ENCODE data around the gene ACP1.

ACP1 gene

DNA sequence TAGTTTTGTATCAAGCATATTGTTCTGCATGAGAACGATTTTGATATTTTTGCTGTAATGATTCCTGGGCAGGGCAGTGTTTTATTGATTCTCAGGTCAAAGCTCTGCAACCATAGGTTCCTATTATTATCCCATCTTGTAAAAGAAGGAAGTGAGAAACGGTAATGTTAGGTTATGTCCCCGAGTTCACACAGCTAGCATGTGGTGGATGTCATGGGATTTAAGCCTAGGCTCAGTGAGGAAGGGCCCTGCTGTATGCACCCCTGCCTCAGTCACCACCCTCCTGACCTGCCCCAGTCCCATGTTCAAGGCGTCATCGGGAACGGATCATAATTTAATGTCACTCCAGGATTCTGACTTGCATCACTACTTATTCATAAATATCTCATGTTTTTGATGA is 10.7 kb downstream of the ACP1 start:
- Histone ChIP-seq H3K36me3 (ENCODE audit: control insufficient read depth, insufficient read depth, low read length) (peaks cover 6% of the 10 kb centered on the region), H3K27me3 (ENCODE audit: control insufficient read depth, insufficient read depth, low read length) (no peaks in the 10 kb centered on the region), H3K9ac (ENCODE audit: low read length) (no peak overlapping the region), H3K27ac (ENCODE audit: low read depth, low read length) (no peak overlapping the region), H3K4me3 (ENCODE audit: low read length) (no peak overlapping the region), H3K4me1 (ENCODE audit: control insufficient read depth, insufficient read depth, low read length) (no peaks in the 10 kb centered on the region)

DNA sequence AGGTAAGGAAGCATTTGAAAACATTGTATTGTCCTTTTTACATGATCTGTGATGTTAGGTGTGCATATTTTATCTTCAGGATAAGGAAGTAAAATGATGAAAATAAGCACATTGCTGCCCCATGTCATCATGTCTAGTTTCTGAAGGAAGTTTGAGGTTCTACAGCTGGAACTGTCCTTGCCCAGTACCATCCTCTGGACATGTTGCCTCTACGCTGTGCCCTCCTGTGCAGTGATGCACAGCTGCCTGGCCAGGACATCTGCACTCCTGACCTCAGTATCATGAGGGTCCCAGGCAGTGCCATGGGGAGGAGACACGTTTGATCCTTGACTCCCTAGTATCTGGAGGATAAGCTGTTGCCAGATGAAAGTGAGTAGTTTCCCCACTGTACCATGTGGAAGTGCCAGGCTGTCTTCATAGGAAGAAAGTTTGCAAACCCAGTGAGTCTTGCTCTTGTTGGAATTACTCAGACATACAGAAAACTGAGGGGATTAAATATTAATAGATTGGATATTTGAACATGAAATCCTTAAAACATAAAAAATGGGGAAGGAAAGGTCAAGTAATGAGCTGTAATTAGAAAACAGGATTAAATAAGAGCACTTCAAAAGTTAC is 13.7 kb downstream of the ACP1 start:
- no peaks in the 10 kb centered on the region for H3K4me1 ChIP-seq (ENCODE audit: control insufficient read depth, insufficient read depth, low read length)
- H3K36me3 ChIP-seq (ENCODE audit: control insufficient read depth, insufficient read depth, low read length), result peaks cover 9% of the 10 kb centered on the region
- H3K4me3 ChIP-seq (ENCODE audit: low read length), result no peak overlapping the region
- H3K9ac ChIP-seq (ENCODE audit: low read length), result no peak overlapping the region
- H3K27me3 ChIP-seq (ENCODE audit: control insufficient read depth, insufficient read depth, low read length), result no peaks in the 10 kb centered on the region
- no peak overlapping the region for H3K27ac ChIP-seq (ENCODE audit: low read depth, low read length)

DNA sequence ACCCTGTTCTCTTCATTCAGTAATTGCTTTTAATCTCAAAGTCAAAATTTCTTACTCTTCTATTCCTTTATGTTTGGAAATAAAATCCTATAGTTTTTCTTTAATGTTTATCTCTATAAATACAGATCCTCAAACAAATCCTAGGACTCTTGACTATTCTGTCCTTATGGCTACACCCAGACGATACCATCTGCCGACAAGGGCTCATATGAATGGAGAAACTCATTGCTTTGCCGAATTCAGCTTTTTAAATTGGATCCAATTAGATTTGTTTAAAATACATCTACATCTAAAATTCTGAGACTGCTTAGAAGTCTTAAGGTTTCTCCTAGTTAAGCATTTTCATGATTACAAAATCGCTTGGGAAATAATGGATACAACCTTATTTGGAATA is 14.2 kb downstream of the ACP1 start:
- H3K9ac ChIP-seq (ENCODE audit: low read length), result no peak overlapping the region
- peaks cover 9% of the 10 kb centered on the region for H3K36me3 ChIP-seq (ENCODE audit: control insufficient read depth, insufficient read depth, low read length)
- H3K4me3 ChIP-seq (ENCODE audit: low read length), result no peak overlapping the region
- no peaks in the 10 kb centered on the region for H3K27me3 ChIP-seq (ENCODE audit: control insufficient read depth, insufficient read depth, low read length)
- H3K27ac ChIP-seq (ENCODE audit: low read depth, low read length), result no peak overlapping the region
- H3K4me1 ChIP-seq (ENCODE audit: control insufficient read depth, insufficient read depth, low read length), result no peaks in the 10 kb centered on the region

DNA sequence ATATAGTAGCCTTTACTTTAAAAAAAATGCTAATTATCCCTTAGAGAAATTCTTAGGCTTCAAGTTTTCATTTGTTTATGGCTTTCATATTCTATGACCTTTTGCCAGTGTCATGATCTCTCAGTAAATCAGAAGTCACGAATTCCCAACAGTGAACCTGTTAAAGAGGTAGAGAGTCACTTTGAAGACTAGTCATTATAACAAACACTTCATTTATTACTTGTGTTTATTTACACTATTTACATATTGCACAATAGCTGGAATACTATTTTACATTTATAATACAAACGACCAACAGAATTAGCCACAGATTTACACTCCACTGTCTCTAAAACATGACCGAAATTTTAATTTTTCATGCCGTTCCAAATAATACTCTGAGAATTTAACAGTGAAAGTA is 14.6 kb downstream of the ACP1 start:
- Histone ChIP-seq H3K4me1 (ENCODE audit: control insufficient read depth, insufficient read depth, low read length) (no peaks in the 10 kb centered on the region), H3K4me3 (ENCODE audit: low read length) (no peak overlapping the region), H3K9ac (ENCODE audit: low read length) (no peak overlapping the region), H3K27me3 (ENCODE audit: control insufficient read depth, insufficient read depth, low read length) (no peaks in the 10 kb centered on the region), H3K27ac (ENCODE audit: low read depth, low read length) (no peak overlapping the region), H3K36me3 (ENCODE audit: control insufficient read depth, insufficient read depth, low read length) (peaks cover 9% of the 10 kb centered on the region)

DNA sequence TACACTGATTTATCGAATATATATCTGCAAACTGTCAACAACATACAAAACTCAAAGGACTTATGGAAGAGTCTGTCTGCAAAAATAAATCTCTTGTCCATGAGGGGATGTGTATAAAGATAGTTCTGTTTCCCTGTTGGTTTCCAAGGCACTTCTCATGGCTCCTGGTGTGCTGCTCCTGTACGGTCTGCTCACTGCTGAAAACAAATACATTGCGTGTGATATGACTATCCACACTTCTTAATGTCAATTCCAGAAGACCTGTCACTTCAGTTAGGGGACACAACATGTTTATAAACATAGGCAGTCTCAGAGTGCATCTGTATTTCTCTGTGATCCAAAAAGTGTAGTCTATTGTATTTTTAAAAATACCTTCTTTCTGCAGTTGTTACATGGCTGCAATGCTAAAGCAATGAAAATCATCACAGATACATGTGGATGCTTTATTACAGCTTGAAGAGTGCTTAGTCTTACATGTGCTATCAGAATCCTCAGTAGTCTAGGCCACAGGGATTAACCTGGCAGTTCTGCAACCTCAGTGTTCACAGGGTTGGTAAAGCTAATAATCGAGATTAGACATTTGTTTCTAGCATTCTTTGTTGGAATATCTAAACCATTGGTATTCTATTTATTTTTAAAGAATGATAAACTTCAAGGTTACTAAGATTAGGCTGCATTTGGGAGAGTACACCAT is 15.4 kb downstream of the ACP1 start:
- H3K4me3 ChIP-seq (ENCODE audit: low read length), result no peak overlapping the region
- no peak overlapping the region for H3K9ac ChIP-seq (ENCODE audit: low read length)
- H3K27ac ChIP-seq (ENCODE audit: low read depth, low read length), result no peak overlapping the region
- peaks cover 9% of the 10 kb centered on the region for H3K36me3 ChIP-seq (ENCODE audit: control insufficient read depth, insufficient read depth, low read length)
- no peaks in the 10 kb centered on the region for H3K4me1 ChIP-seq (ENCODE audit: control insufficient read depth, insufficient read depth, low read length)
- no peaks in the 10 kb centered on the region for H3K27me3 ChIP-seq (ENCODE audit: control insufficient read depth, insufficient read depth, low read length)

DNA sequence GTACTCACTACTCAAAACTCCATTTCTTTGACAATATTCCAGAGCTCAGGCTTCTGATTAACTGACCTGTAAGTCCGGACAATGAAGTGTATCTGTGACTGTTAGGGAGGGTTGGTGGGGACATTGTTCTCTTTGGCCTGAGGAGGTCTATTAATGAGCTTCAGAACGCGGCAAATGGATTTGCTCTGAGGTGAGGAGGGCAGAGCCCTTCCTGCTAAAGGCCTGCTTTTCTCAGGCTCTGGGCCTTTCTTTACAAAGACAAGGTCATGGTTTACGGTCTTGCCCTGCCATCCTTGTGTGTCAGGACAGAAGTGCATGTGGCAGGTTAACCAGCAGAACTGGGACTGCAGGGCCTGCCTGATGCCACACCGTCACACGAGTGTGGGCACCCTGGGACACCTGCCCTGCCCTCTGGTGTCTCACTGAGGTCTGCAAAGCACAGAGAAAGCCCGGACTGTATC is 15.9 kb downstream of the ACP1 start:
- Histone ChIP-seq H3K4me3 (ENCODE audit: low read length) (no peak overlapping the region), H3K27ac (ENCODE audit: low read depth, low read length) (no peak overlapping the region), H3K27me3 (ENCODE audit: control insufficient read depth, insufficient read depth, low read length) (no peaks in the 10 kb centered on the region), H3K36me3 (ENCODE audit: control insufficient read depth, insufficient read depth, low read length) (peaks cover 9% of the 10 kb centered on the region), H3K4me1 (ENCODE audit: control insufficient read depth, insufficient read depth, low read length) (no peaks in the 10 kb centered on the region), H3K9ac (ENCODE audit: low read length) (no peak overlapping the region)

DNA sequence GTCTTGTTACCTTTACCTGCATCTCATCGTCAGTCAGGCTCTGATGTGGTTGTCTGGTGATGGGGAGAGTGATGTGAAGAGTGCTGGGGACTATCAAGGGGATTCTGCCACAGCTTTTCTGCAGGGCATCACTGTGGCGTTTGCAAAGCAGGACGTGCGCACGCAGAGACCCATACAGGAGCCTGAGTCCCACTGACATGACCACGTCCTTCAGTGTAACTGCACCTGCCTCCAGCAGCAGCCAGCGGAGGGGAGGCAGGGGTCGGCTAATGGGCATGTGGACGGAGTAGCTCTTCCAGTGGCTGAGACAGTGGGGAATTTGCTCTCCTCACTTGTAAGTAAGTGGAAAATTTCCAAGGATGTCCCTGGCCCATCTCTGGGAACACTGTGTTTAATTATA is 16.6 kb downstream of the ACP1 start:
- Histone ChIP-seq H3K4me3 (ENCODE audit: low read length) (no peak overlapping the region), H3K27ac (ENCODE audit: low read depth, low read length) (no peak overlapping the region), H3K27me3 (ENCODE audit: control insufficient read depth, insufficient read depth, low read length) (no peaks in the 10 kb centered on the region), H3K9ac (ENCODE audit: low read length) (no peak overlapping the region), H3K36me3 (ENCODE audit: control insufficient read depth, insufficient read depth, low read length) (peaks cover 9% of the 10 kb centered on the region), H3K4me1 (ENCODE audit: control insufficient read depth, insufficient read depth, low read length) (no peaks in the 10 kb centered on the region)

DNA sequence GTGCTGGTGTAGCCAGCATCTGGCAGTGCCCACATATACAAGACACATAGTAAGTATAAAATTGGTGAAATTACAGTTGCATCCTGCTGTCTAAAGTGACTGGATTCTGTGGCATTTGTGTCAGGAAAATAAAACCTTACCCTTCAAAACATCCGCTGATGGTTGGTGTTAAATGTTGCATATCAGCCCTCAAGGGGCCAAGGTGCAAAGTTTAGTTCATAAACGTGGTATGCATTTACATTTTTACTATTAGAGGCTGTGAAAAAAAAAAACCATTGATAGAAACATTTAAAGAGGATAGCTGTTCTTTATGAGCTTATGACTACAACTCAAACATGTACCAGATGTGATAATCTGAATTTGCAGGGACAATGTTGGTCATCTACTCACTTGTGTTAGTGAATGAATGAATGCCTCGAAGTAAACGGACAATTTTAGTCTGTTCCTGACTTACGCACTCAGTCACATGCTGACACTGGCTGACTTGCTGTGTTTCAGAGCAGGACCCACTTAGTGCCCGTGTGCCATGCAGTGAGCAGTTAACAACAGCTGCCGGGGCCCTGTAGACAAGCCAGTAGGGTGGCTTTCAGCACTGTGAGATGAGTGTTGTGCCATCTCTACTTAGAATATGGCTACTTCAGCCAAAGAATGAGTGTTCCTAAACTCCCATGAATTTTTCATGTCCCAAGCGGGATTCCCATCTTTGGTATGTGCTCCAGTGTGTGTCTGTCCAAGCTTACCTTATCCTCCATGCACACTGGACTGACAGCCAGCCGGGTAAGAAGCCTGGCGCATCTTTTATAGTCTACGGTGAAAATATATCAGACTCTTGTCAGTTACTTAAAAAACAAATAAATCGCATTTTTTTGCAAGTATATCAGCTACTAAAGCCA is 17.9 kb downstream of the ACP1 start:
- Histone ChIP-seq H3K4me1 (ENCODE audit: control insufficient read depth, insufficient read depth, low read length) (no peaks in the 10 kb centered on the region), H3K27ac (ENCODE audit: low read depth, low read length) (no peak overlapping the region), H3K27me3 (ENCODE audit: control insufficient read depth, insufficient read depth, low read length) (peaks cover 4% of the 10 kb centered on the region), H3K4me3 (ENCODE audit: low read length) (no peak overlapping the region), H3K9ac (ENCODE audit: low read length) (no peak overlapping the region), H3K36me3 (ENCODE audit: control insufficient read depth, insufficient read depth, low read length) (peaks cover 6% of the 10 kb centered on the region)

DNA sequence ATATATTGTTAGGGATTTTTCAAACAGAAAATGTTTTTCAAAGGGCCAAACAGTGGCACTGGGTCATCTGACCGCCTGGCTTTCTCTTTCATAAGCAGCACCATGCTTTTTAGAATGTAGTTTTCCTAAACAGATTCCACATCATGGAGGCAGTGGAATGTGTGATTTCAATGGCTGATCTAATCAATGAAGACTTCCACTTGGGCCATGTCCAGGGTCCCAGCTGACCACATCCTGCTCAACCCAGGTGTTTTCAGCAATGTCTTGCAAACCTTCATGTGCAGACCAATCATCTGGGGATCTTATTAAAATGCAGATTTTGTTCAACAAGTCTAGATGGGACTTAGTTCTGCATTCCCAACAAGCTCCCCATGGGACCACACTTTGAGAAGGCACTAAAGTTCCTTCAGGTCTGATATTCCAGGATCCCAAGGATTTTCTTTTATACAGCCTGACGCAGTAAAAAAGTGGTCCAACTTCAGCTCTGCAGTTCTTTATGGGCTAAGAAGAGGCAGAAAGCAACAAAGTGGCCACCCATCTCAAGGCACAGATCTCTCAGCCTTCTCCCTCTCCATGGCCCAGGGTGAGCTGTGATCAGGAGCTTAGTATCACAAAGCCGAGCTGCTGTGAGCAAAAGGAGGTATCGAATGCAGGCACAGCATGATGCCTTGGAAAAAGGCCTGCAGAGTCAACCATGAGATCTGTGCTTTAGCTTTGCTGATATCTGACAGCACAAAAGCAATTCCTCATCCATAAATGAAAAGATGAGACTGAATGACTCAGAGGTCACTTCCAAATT is 19.4 kb downstream of the ACP1 start:
- no peak overlapping the region for H3K4me3 ChIP-seq (ENCODE audit: low read length)
- peaks cover 3% of the 10 kb centered on the region for H3K36me3 ChIP-seq (ENCODE audit: control insufficient read depth, insufficient read depth, low read length)

DNA sequence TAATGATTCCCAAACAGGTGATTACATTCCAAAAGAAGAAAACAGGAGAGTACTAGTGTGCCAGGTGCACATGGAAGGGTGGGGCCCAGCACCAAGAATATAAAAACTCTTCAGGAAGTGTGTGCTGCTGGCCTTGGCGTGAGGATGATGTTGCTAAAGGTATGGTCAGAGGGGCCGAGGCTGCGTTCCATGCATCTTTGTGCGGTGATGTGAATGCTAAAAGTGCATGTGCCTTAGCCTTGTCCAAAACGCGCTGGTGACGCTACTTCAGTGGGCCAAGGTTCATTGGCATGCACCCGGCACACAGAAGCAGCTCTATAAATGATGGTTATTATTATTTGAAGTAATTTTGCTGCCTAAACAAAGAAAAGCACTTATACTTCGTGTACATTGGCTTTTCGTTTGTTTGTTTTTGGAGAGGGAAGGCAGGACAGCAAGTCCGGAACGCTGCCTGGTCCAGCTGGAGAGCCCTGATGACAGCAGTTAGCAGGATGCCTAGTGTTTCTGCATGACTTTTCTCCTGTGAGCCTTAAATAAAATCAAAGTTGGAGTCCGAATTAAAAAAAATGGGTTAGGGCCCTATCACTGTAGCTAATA is 20.2 kb downstream of the ACP1 start:
- Histone ChIP-seq H3K27me3 (ENCODE audit: control insufficient read depth, insufficient read depth, low read length) (peaks cover 13% of the 10 kb centered on the region), H3K27ac (ENCODE audit: low read depth, low read length) (no peak overlapping the region), H3K36me3 (ENCODE audit: control insufficient read depth, insufficient read depth, low read length) (peaks cover 3% of the 10 kb centered on the region), H3K4me3 (ENCODE audit: low read length) (no peak overlapping the region), H3K9ac (ENCODE audit: low read length) (no peak overlapping the region), H3K4me1 (ENCODE audit: control insufficient read depth, insufficient read depth, low read length) (no peaks in the 10 kb centered on the region)

More for the DNA sequence above, 19.4 kb downstream of the ACP1 start:
- Histone ChIP-seq H3K4me1 (ENCODE audit: control insufficient read depth, insufficient read depth, low read length) (no peaks in the 10 kb centered on the region), H3K27ac (ENCODE audit: low read depth, low read length) (no peak overlapping the region), H3K9ac (ENCODE audit: low read length) (no peak overlapping the region), H3K27me3 (ENCODE audit: control insufficient read depth, insufficient read depth, low read length) (peaks cover 6% of the 10 kb centered on the region)

DNA sequence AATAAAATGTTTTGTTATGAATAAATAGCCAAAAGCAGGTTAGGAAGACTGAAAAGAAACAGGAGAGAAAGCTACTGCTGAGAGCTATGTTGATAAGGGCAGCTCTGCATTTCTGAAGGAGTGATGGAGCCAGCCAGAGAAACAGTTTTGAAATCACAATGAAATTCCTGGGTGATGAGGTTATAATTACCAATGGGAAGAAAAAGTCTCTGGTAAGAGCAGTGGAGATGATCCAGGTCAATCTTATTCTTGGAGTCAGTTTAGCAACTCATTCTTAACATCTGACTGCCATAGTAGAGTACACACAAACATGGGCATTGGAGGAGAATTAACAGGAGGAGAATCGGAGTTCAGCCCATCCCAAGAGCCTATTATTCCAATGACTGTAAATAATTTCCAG is 20.8 kb downstream of the ACP1 start:
- H3K27ac ChIP-seq (ENCODE audit: low read depth, low read length), result no peak overlapping the region
- no peak overlapping the region for H3K9ac ChIP-seq (ENCODE audit: low read length)
- H3K4me1 ChIP-seq (ENCODE audit: control insufficient read depth, insufficient read depth, low read length), result no peaks in the 10 kb centered on the region
- peaks cover 14% of the 10 kb centered on the region for H3K27me3 ChIP-seq (ENCODE audit: control insufficient read depth, insufficient read depth, low read length)
- peaks cover 3% of the 10 kb centered on the region for H3K36me3 ChIP-seq (ENCODE audit: control insufficient read depth, insufficient read depth, low read length)
- H3K4me3 ChIP-seq (ENCODE audit: low read length), result no peak overlapping the region

Data from rectal smooth muscle tissue (tissue), 1 donor.